GM12878 (cell line): ENCODE measurements around the gene ERC2. TPM values are rescaled to one million over a fixed set of nuclear protein-coding genes. Genes with fewer than 3 reads are reported as not detected.

Experiments
- ATAC-seq: fragments of 200-7000 bp; cut with Tn5 transposase; 3 replicates; pipeline ENCODE4 v1.9.1; 2020; ENCODE audit warnings: mild to moderate bottlenecking, moderate library complexity
- BruUV-seq: library from RNA; stranded (reverse); fragments of 400-500 nt; replicated peaks from 2 replicates; lab custom pipeline; 2021; lab: Mats Ljungman, UMichigan
- CTCF ChIA-PET: fragments of 300-600 bp; sonication (Branson Sonifier 250); formaldehyde crosslinking; extraction: SDS; loops from one replicate; lab custom pipeline; 2021; ENCODE audit warnings: inconsistent platforms; lab: Yijun Ruan, JAX
- POLR2A ChIA-PET: fragments of 350-600 bp; formaldehyde crosslinking; extraction: SDS; loops from one replicate; lab custom pipeline; 2021; ENCODE audit warnings: inconsistent platforms; lab: Charles Lee
- RAD21 ChIA-PET: fragments of 300-600 bp; sonication (Branson Sonifier 250); formaldehyde crosslinking; loops from one replicate; lab custom pipeline; 2023; ENCODE audit warnings: antibody characterized with exemption; ENCODE audit not compliant: unreplicated experiment; lab: Charles Lee
- SMC1A ChIA-PET: fragments of 300-600 bp; sonication (Branson Sonifier 250); formaldehyde crosslinking; loops from one replicate; lab custom pipeline; 2023; ENCODE audit not compliant: unreplicated experiment, uncharacterized antibody; lab: Charles Lee
- DNase-seq: peaks from one replicate; pipeline ENCODE4 v3.0.0-alpha.2; 2011; ENCODE audit warnings: low read depth, low spot score
- FAIRE-seq: peaks from 3 replicates; lab custom pipeline; 2011; peaks lifted over from hg19 to GRCh38; lab: Jason Lieb, UNC
- H2AFZ ChIP-seq: 2 replicates; pipeline ENCODE4 v1.6.0; 2011; ENCODE audit warnings: low read depth, low read length, control low read depth; ENCODE audit not compliant: control insufficient read depth
- H3K27ac ChIP-seq: 2 replicates; pipeline ENCODE4 v1.5.1; 2011; ENCODE audit warnings: control low read depth; ENCODE audit not compliant: control insufficient read depth, insufficient read depth
- H3K27me3 ChIP-seq, 2 experiments: replicated peaks in 1 of 2; 2 replicates each; pipeline versions ENCODE4 v1.6.0 to v1.6.1; 2011; ENCODE audit warnings: low read length in 1 of 2; ENCODE audit not compliant: control insufficient read depth in 2 of 2, insufficient read depth in 2 of 2
- H3K36me3 ChIP-seq, 2 experiments: 2 replicates each; pipeline ENCODE4 v1.5.1; 2011; ENCODE audit warnings: low read length in 1 of 2; ENCODE audit not compliant: control insufficient read depth in 2 of 2, insufficient read depth in 2 of 2
- H3K4me1 ChIP-seq: 2 replicates; pipeline ENCODE4 v1.6.1; 2011; ENCODE audit warnings: mild to moderate bottlenecking, low read length, moderate library complexity, mixed read lengths; ENCODE audit not compliant: control insufficient read depth, insufficient read depth
- H3K4me2 ChIP-seq: 2 replicates; pipeline ENCODE4 v1.6.0; 2011; ENCODE audit warnings: control low read depth; ENCODE audit not compliant: control insufficient read depth, insufficient read depth
- H3K4me3 ChIP-seq: fragments of 200-600 bp; sonication (generic); 2 replicates; pipeline ENCODE4 v1.5.1; 2016
- H3K79me2 ChIP-seq: 2 replicates; pipeline ENCODE4 v1.6.0; 2011; ENCODE audit warnings: low read length; ENCODE audit not compliant: control insufficient read depth, insufficient read depth
- H3K9ac ChIP-seq: 2 replicates; pipeline ENCODE4 v1.8.0; 2011; ENCODE audit warnings: low read length, control low read depth, mixed read lengths; ENCODE audit not compliant: control insufficient read depth, insufficient read depth
- H3K9me3 ChIP-seq: replicated peaks from 3 replicates; pipeline ENCODE4 v1.5.1; 2011; ENCODE audit warnings: mild to moderate bottlenecking, low read length; ENCODE audit not compliant: control insufficient read depth, insufficient read depth
- H4K20me1 ChIP-seq: 2 replicates; pipeline ENCODE4 v1.6.0; 2011; ENCODE audit not compliant: control insufficient read depth, insufficient read depth
- ATF7 ChIP-seq: fragments of 450-650 bp; IDR thresholded peaks from 2 replicates; pipeline ENCODE4 v1.6.1; 2016; ENCODE audit warnings: low read depth, mild to moderate bottlenecking
- EZH2 ChIP-seq: IDR thresholded peaks from 2 replicates; pipeline ENCODE4 v1.6.1; 2012; ENCODE audit warnings: low read depth, mild to moderate bottlenecking, control low read depth, inconsistent platforms, low read length, borderline replicate concordance; ENCODE audit not compliant: control insufficient read depth
- HDAC6 ChIP-seq: fragments of 200-600 bp; sonication (generic); IDR thresholded peaks from one replicate; pipeline ENCODE4 v1.8.0; 2017; ENCODE audit warnings: antibody characterized with exemption; ENCODE audit not compliant: unreplicated experiment
- NFYB ChIP-seq: IDR thresholded peaks from 2 replicates; pipeline ENCODE4 v1.6.1; 2011; ENCODE audit warnings: low read depth, mild to moderate bottlenecking, low read length, improper control_type of control experiment, moderate library complexity; ENCODE audit not compliant: insufficient read depth
- PBX3 ChIP-seq: IDR thresholded peaks from 2 replicates; pipeline ENCODE4 v1.6.1; 2011; ENCODE audit warnings: mild to moderate bottlenecking, low read depth, low read length, moderate library complexity; ENCODE audit not compliant: insufficient replicate concordance
- POLR2A ChIP-seq: IDR thresholded peaks from 2 replicates; pipeline ENCODE4 v1.6.1; 2011; ENCODE audit warnings: low read depth, mild to moderate bottlenecking, low read length
- SMAD5 ChIP-seq: IDR thresholded peaks from 2 replicates; pipeline ENCODE4 v1.6.1; 2016; ENCODE audit warnings: antibody characterized with exemption, low read depth
- SP1 ChIP-seq: IDR thresholded peaks from one replicate; pipeline ENCODE4 v1.6.1; 2011; ENCODE audit warnings: low read depth, low read length
- SUZ12 ChIP-seq: fragments of 200-600 bp; sonication (generic); IDR thresholded peaks from one replicate; pipeline ENCODE4 v1.6.1; 2018; ENCODE audit warnings: antibody characterized with exemption, mild to moderate bottlenecking; ENCODE audit not compliant: unreplicated experiment
- TCF7 ChIP-seq: IDR thresholded peaks from 2 replicates; pipeline ENCODE4 v1.6.1; 2014; ENCODE audit warnings: antibody characterized with exemption, borderline replicate concordance
- WGBS: methylation state at CpG from one replicate; pipeline ENCODE4 v1.1.6; 2016; ENCODE audit warnings: low lambda C conversion rate; ENCODE audit not compliant: insufficient replicate concordance, insufficient coverage; ENCODE audit errors: missing lambda C conversion rate; 5-methylcytosine and 5-hydroxymethylcytosine counted together
- in situ Hi-C: fragments of 300-500 bp; cut with MboI; formaldehyde crosslinking; loops from 9 replicates; pipeline ENCODE4 v1.14.3; 2018; ENCODE audit warnings: mixed read lengths
- intact Hi-C: fragments of 100-400 bp; cut with micrococcal nuclease; formaldehyde crosslinking; loops from one replicate; pipeline ENCODE4 v1.14.2; 2022; ENCODE audit not compliant: unreplicated experiment
- polyA plus RNA-seq, 11 experiments: library from polyadenylated mRNA; depleted of rRNA in 4 of 11; unstranded in 6 of 11; stranded (reverse) in 5 of 11; fragments of >200 nt; fragmentation: Nextera tagmentation in 4 of 11; fragmentation: Illumina TruSeq in 1 of 11; extraction: Ambion mirVana in 4 of 11; extraction: Trizol in 1 of 11; gene quantifications; 1 replicate in 1 of 11; 2 replicates in 10 of 11; pipeline versions ENCODE4 v1.2.1 to v1.2.3, GENCODE V29; 2011 to 2016; ENCODE audit warnings: inconsistent platforms in 2 of 11, missing spikeins in 2 of 11, low read depth in 1 of 11
- total RNA-seq, 4 experiments: library from RNA; depleted of rRNA in 3 of 4; stranded (reverse); fragments of >200 nt in 3 of 4; fragmentation: Illumina TruSeq in 1 of 4; extraction: Trizol in 1 of 4; gene quantifications; 2 replicates each; pipeline versions ENCODE4 v1.2.1 to v1.2.3, GENCODE V29; 2013 to 2021
- TF ChIP-seq, protein P1 (sequence below): fragments of 450-650 bp; IDR thresholded peaks from 2 replicates; pipeline ENCODE4 v1.6.1; 2016; ENCODE audit warnings: mild to moderate bottlenecking

Gene ERC2
- total and polyA plus RNA-seq, 10 of the 15 experiments (the other 5 are each of a cell fraction or from before 2014, with no cell fraction given) = 0.06 to 1.4 (median 0.12) TPM; not detected in 3

DNA sequence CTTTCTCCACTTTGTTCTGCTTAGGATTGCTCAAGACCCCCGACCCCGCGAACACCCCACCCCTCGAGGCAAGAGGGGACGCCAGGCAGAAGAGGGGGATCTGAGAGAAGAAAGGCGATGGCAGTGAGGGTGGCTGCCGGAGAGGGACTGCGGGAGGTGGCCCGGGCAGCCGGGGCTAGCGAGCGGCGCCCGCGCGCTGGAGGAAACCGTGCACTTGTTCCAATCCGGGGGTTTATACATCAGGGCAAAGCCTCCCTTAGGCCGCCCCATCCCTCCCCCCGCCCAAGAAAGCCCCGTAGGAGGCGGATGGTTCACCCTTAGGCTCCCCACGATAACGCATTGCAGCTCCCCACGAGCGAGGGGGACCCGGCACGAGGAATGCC, 475 bp downstream of the ERC2 start:
- H2AFZ ChIP-seq = no peak overlapping the region
- no peaks in the 10 kb centered on the region for H4K20me1 ChIP-seq
- WGBS = 33% methylated on average over 22 of the region's 28 CpGs
- DNase-seq = no peak
- ATAC-seq = no peak
- intact Hi-C loops (no loop called here), in situ Hi-C loops (no loop called here)
- no peaks in the 10 kb centered on the region for H3K9me3 ChIP-seq
- ChIA-PET SMC1A (no interaction called here), POLR2A (no interaction called here), CTCF (no interaction called here), RAD21 (no interaction called here)
- no peak overlapping the region for H3K4me2 ChIP-seq
- H3K79me2 ChIP-seq = no peaks in the 10 kb centered on the region
- TF ChIP-seq SUZ12 (peak; percentile 78), TCF7 (no peak)
- H3K4me1 ChIP-seq = no peaks in the 10 kb centered on the region
- FAIRE-seq = no peak
- no peak overlapping the region for H3K9ac ChIP-seq
- no peak overlapping the region for H3K4me3 ChIP-seq
- H3K27ac ChIP-seq = no peak overlapping the region
- no TSS peak for BruUV-seq
- H3K36me3 ChIP-seq = no peaks in the 10 kb centered on the region
- H3K27me3 ChIP-seq = peaks cover 1 to 15% of the 10 kb centered on the region in 2 experiments

DNA sequence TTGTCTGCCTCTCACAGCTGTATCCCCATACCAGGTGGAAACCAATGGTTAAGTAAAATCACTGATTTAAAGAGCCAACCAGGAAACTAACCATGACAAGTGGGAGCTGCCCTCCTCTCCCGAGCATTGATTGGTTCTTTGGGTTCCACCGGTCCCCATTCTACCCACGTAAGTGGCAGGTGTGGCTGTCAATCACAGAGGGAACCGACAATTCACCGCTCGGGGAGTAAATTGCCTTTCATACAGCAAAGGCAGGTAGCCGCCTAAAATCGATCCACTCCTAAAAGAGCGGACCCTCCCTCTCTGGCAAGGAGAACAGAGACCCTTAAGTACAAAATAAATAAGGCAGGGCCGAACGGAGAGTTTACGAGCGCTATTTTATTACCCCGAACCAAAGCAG, 1.2 kb downstream of the ERC2 start:
- no peak for DNase-seq
- peaks cover 1 to 15% of the 10 kb centered on the region in 2 experiments for H3K27me3 ChIP-seq

More for the DNA sequence above, 1.2 kb downstream of the ERC2 start:
- ChIA-PET CTCF (interaction anchor here (0.9 kb wide), 1 partner anchor 126 kb away, joined by 3 read pairs; no protein-coding TSS in a partner anchor), RAD21 (no interaction called here), POLR2A (interaction anchor here (0.6 kb wide), 1 partner anchor 92 kb away, joined by 4 read pairs; no protein-coding TSS in a partner anchor), SMC1A (no interaction called here)
- H3K27ac ChIP-seq = no peak overlapping the region
- H3K4me3 ChIP-seq = no peak overlapping the region
- peak; percentile 53 for ATAC-seq
- H3K4me1 ChIP-seq = no peaks in the 10 kb centered on the region
- H3K9ac ChIP-seq = no peak overlapping the region
- in situ Hi-C loops = no loop called here
- no TSS peak for BruUV-seq
- FAIRE-seq = no peak
- intact Hi-C loops = no loop called here
- H3K9me3 ChIP-seq = no peaks in the 10 kb centered on the region
- TF ChIP-seq NFYB (peak; percentile 77), EZH2 (0 out of 2 replicates have a peak, but pooled peaks have one; percentile 76), PBX3 (peak; percentile 90), ATF7 (no peak), SP1 (peak; percentile 48), SMAD5 (no peak), HDAC6 (no peak), POLR2A (no peak)
- TF ChIP-seq, protein P1, sequence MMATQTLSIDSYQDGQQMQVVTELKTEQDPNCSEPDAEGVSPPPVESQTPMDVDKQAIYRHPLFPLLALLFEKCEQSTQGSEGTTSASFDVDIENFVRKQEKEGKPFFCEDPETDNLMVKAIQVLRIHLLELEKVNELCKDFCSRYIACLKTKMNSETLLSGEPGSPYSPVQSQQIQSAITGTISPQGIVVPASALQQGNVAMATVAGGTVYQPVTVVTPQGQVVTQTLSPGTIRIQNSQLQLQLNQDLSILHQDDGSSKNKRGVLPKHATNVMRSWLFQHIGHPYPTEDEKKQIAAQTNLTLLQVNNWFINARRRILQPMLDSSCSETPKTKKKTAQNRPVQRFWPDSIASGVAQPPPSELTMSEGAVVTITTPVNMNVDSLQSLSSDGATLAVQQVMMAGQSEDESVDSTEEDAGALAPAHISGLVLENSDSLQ = peak; percentile 94
- H3K4me2 ChIP-seq = no peak overlapping the region
- no peak overlapping the region for H2AFZ ChIP-seq
- H3K79me2 ChIP-seq = no peaks in the 10 kb centered on the region
- no peaks in the 10 kb centered on the region for H3K36me3 ChIP-seq
- 7% methylated on average over 14 of the region's 14 CpGs for WGBS
- H4K20me1 ChIP-seq = no peaks in the 10 kb centered on the region
